EH (cell line): ENCODE measurements around the gene BRI3BP.
"Not testable (repeated sequence)": the region's sequence is repeated elsewhere in the genome, so short reads cannot be mapped to it uniquely, and the experiment has no call there.

Source experiments
- DNase-seq: peaks from one replicate; pipeline ENCODE4 v3.0.0-alpha.2; 2015; ENCODE audit warnings: low read depth

Gene BRI3BP

GRCh38 chr12:125023065-125023464, 29.6 kb downstream of the BRI3BP start:
- no peak for DNase-seq

GRCh38 chr12:125024949-125025563, 31.6 kb downstream of the BRI3BP start:
- DNase-seq: no peak

GRCh38 chr12:125025606-125026235, 32.3 kb downstream of the BRI3BP start:
- DNase-seq: no peak

DNA sequence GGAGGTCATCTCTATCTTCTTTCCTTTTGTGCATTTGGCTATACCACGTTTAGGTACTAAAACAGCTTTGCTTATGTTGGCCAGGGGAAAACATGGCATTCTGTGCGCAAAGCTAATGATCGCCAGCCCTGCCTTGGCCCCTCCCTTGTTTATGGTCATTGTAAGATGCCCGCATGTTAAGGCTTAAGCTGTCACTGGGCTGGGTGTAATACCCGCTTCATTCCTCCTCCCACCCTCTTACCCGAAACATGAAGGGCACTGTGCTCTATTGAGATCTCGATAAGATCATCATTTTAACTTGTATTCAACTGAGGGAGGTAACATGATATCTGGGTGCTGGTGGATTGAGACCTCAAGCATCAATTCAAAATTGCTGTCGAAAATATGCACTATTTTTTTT, 34.7 kb downstream of the BRI3BP start:
- DNase-seq: no peak

DNA sequence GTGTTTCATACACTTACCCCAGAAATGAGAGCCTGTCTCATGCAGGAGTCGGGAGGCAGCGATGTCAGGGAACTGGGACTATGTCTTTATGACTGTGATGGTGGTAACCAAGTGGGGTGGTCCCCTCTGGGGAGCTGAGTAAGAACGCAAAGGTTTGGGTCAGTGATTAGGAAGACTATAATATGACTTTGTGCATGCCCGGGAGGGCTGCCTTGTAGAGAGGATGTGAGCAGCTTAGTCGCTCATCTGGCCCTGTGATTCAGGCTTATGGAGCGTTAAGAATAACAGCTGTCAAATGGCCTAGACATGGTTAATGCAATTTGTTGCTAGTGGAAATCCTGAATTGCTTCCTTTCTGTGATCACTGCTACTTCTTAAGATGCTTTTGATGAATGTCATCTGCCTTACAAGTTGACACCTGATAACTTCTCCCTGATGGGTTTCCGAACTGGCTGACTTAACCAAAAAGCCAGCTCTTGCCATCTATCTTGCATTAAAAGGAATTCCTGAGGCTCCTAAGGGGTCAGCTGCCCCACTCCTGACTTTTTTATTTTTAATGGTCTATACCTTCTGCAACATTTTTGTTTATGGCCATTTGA, 36.4 kb downstream of the BRI3BP start:
- peak; percentile 26 for DNase-seq

DNA sequence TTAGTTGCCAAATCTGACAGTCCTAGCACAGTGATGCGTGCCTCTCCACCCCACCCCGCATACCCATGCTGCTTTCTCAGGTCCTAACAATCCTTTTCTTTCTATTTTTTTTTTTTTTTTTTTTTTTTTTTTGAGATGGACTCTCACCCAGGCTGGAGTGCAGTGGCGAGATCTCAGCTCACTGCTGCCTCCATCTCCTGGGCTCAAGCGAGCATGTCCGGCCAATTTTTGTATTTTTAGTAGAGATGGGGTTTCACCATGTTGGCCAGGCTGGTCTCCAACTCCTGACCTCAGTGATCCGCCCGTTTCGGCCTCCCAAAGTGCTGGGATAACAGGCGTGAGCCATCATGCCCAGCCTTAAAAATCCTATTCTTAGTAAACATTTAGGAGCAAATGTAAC, 38.0 kb downstream of the BRI3BP start:
- not testable (repeated sequence) for DNase-seq

DNA sequence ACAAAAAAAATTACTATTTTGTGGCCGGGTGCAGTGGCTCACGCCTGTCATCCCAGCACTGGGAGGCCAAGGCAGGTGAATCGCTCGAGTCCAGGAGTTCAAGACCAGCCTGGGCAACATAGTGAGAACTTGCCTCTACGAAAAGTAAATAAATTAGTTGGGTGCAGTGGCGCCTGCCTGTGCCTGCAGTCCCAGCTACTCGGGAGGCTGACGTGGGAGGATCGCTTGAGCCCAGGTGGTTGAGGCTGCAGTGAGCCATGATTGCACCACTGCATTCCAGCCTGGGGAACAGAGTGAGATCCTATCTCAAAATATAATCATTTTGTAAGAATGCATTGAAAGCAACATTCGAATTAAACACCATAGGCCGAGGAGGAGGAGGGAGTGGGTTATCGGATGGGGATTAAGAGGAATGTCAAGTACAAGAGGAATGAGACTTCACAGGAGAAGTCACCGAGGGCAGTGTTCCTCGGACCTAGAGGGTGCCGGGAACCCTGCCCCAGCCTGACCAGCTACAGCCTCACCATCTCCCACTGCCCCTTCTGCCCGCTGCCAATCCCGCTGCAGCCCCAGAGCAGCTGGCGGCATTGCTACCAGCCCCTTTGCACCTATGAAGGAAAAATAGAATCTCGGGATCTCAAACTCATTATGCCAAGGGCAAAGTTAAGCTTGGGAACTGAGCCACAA, 39.2 kb downstream of the BRI3BP start:
- no peak for DNase-seq

- DNase-seq: no peak
These were observed 39.8 kb downstream of the BRI3BP start for GRCh38 chr12:125033288-125033687.

- DNase-seq: no peak
These were observed 45.7 kb downstream of the BRI3BP start for GRCh38 chr12:125038976-125039625.

DNA sequence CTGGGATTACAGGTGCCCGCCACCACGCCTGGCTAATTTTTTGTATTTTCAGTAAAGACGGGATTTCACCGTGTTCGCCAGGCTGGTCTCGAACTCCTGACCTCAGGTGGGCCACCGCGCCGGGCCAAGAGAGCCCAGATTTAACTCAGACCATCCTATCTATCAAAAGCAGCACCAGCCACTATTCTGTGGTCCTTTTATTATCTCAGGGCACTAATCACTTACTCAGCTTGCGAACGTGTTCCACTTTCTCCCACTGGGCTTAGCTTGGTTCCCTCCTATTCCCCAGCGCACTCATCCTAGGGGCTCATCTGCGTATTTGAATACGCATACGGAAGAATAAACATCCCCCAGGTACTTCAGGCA, 55.6 kb downstream of the BRI3BP start:
- DNase-seq: no peak

- DNase-seq: no peak
These were observed 57.0 kb downstream of the BRI3BP start for GRCh38 chr12:125050446-125050845.

- DNase-seq: no peak
These were observed 57.4 kb downstream of the BRI3BP start for GRCh38 chr12:125050868-125051267.

GRCh38 chr12:125053821-125054220, 60.4 kb downstream of the BRI3BP start:
- DNase-seq: no peak

DNA sequence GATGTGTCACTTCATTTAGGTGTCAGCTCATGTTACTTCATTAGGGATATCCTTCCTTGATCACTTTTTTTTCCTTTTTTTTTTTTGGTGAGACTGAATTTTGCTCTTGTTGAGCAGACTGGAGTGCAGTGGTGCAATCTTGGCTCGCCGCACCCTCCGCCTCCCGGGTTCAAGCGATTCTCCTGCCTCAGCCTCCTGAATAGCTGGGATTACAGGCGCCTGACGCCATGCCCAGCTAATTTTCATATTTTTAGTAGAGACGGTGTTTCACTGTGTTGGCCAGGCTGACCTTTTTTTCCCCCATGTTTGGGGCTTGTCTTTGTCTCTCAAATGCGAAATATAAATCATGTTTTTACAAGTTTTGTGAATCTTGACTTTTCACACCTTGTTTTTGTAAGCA, 62.1 kb downstream of the BRI3BP start:
- DNase-seq: no peak

DNA sequence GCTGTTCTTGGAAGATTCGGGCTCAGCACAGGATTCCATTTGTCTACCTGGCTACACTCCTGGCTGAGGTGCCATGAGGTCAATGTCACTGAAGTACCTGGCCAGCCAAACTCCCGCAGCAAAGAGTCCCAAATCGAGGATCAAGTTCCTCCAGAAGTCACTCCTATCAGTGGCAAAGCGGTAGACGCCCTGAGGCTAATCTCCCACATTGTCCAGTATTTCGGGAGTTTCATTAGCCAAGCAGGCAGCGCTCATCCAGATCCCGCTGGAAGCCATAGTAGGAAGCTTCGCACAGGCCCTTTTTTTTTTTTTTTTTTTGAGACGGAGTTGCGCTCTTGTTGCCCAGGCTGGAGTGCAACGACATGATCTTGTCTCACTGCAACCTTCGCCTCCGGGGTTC, 62.9 kb downstream of the BRI3BP start:
- DNase-seq: no peak

- DNase-seq: no peak
These were observed 64.3 kb downstream of the BRI3BP start for GRCh38 chr12:125057708-125058107.

DNA sequence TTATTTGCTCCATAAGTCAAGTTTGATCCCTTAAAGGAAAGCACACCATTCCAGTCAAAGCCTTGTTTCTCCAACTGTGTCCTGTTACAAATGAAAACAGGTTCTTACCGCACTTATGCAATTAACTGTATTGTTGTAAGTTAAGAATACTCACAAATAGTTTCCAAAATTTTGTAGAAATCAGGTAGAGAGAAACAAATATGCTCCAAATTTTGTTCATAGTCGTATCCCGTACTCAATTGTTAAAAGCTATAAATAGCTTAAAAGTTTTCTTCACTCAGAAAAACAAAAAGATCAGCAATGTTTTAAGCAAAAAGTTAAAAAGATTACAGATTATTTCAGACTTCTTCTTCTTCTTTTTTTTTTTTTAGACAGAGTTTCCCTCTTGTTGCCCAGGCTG, 67.8 kb downstream of the BRI3BP start:
- no peak for DNase-seq

DNA sequence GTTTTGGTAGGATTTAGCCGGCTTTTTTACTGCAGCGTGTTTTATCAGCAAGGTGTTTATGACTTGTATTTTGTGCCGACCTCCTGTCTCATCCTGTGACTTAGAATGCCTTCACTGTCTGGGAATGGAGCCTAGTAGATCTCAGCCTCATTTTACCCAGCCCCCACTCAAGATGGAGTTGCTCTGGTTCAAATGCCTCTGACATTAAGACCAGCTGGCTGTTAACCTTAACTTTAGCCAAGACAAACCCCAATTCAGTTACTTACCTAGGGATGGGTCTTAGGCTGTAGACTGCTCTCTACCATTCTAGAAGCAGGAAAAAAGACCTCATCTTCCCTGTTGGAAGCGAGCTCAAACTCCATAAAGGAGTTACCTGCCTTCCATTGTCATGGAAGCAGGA, 70.1 kb downstream of the BRI3BP start:
- not testable (repeated sequence) for DNase-seq

DNA sequence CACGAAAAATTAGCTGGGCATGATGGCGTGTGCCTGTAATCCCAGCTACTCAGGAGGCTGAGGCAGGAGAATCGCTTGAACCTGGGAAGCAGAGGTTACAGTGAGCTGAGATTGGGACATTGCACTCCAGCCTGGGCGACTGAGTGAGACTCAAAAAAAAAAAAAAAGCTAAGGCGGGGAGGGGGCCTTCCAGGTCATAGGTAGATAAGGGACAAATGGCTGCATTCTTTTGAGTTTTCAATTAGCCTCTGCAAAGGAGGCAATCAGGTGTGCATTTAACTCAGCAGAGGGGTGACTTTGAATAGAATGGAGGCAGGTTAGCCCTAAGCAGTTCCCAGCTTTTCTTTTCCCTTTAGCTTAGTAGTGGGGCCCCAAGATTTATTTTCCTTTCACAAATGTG, 71.0 kb downstream of the BRI3BP start:
- DNase-seq: no peak

- DNase-seq: peak; percentile 76
These were observed 71.8 kb downstream of the BRI3BP start, which contains the start of gene AACS for GRCh38 chr12:125065021-125065918. Gene AACS (plus strand): TSS chr12:125065435. CDS start chr12:125065585, 150 bp downstream.

DNA sequence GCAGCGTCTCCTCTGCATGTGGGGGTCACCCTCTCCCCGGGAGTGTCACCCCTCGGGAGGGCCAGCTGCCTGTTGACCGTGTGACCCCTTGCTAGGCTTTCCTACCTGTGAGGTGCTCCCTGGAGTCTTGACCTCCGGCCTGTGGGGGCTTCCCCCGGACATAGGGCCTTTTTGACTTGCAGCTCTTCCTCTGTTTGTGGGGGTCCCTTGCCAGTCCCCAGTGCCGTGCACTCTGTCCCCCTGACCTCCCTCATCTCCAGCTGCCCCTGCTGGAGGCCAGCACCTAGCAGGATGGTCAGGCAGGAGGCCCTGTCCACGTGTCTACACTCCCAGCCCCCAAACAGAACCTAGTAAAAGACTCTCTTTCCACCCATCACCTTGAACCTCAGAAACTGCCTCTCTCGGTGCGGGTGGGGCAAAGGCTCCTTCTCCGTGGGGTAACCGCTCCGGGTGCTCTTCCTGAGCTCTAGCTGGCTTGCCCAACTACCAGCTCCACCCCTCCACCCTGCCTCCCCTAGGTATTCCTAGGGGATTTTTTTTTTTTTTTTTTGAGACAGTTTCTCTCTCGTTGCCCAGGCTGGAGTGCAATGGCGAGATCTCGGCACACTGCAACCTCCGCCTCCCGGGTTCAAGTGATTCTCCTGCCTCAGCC, 72.6 kb downstream of the BRI3BP start:
- DNase-seq: no peak
